Fibroblast of lung (primary cell): ENCODE results near the gene MEIS2. TPM values are rescaled to one million over a fixed set of nuclear protein-coding genes. Genes with fewer than 3 reads are reported as not detected.

ENCODE experiments used
- DNase-seq, 2 donors: peaks; one replicate each; pipeline versions ENCODE4 v3.0.0 to v3.0.0-alpha.2; 2010; ENCODE audit warnings: low read depth in 2 of 2
- H2AFZ ChIP-seq: 2 replicates; pipeline ENCODE4 v1.5.1; 2012; ENCODE audit warnings: low read length, control low read depth, inconsistent platforms
- H3K27ac ChIP-seq: 2 replicates; pipeline ENCODE4 v1.5.1; 2011; ENCODE audit warnings: low read length, control low read depth; ENCODE audit not compliant: insufficient read depth
- H3K27me3 ChIP-seq: 2 replicates; pipeline ENCODE4 v1.5.1; 2011; ENCODE audit warnings: mild to moderate bottlenecking, low read length; ENCODE audit not compliant: control insufficient read depth, insufficient read depth
- H3K36me3 ChIP-seq: 2 replicates; pipeline ENCODE4 v1.5.1; 2011; ENCODE audit warnings: low read length; ENCODE audit not compliant: control insufficient read depth, insufficient read depth
- H3K4me1 ChIP-seq: 2 replicates; pipeline ENCODE4 v1.5.1; 2011; ENCODE audit warnings: low read length; ENCODE audit not compliant: control insufficient read depth, insufficient read depth; ENCODE audit errors: extremely low read depth
- H3K4me2 ChIP-seq: 2 replicates; pipeline ENCODE4 v1.5.1; 2011; ENCODE audit warnings: low read length, control low read depth; ENCODE audit not compliant: insufficient read depth; ENCODE audit errors: extremely low read depth
- H3K4me3 ChIP-seq, 4 experiments: fragments of 200-600 bp in 1 of 4; sonication (generic) in 1 of 4; replicated peaks in 1 of 4; 2 replicates each; pipeline ENCODE4 v1.5.1; 2011 to 2016; ENCODE audit warnings: low read length in 4 of 4, low read depth in 3 of 4, mild to moderate bottlenecking in 3 of 4, control low read depth in 2 of 4, inconsistent platforms in 1 of 4, mixed read lengths in 1 of 4; ENCODE audit not compliant: insufficient read depth in 1 of 4; ENCODE audit errors: control extremely low read depth in 1 of 4
- H3K79me2 ChIP-seq: 2 replicates; pipeline ENCODE4 v1.5.1; 2012; ENCODE audit warnings: mild to moderate bottlenecking, low read length, inconsistent platforms; ENCODE audit not compliant: control insufficient read depth, insufficient read depth
- H3K9ac ChIP-seq: 2 replicates; pipeline ENCODE4 v1.5.1; 2011; ENCODE audit warnings: mild to moderate bottlenecking, low read length, control low read depth; ENCODE audit not compliant: insufficient read depth
- H3K9me3 ChIP-seq: 2 replicates; pipeline ENCODE4 v1.5.1; 2012; ENCODE audit warnings: low read depth, low read length; ENCODE audit not compliant: control insufficient read depth, insufficient read depth
- H4K20me1 ChIP-seq: 2 replicates; pipeline ENCODE4 v1.5.1; 2011; ENCODE audit warnings: low read length; ENCODE audit not compliant: control insufficient read depth, insufficient read depth; ENCODE audit errors: extremely low read depth
- EZH2 ChIP-seq: IDR thresholded peaks from 2 replicates; pipeline ENCODE4 v1.5.1; 2012; ENCODE audit warnings: low read length, control low read depth, mild to moderate bottlenecking; ENCODE audit errors: missing control alignments
- polyA plus RNA-seq, 2 donors: library from polyadenylated mRNA; depleted of rRNA in 1 of 2; stranded (reverse) in 1 of 2; unstranded in 1 of 2; fragments of >200 nt; gene quantifications; 2 replicates each; pipeline ENCODE4 v1.2.1, GENCODE V29; 2011 to 2012; ENCODE audit warnings: missing spikeins in 1 of 2
- total RNA-seq: library from RNA; depleted of rRNA; stranded (reverse); fragments of >200 nt; gene quantifications from 2 replicates; pipeline ENCODE4 v1.2.1, GENCODE V29; 2014
- TF ChIP-seq, protein P1 (sequence below), 2 donors: IDR thresholded peaks in 1 of 2; conservative IDR thresholded peaks in 1 of 2; 1 replicate in 1 of 2; 2 replicates in 1 of 2; pipeline ENCODE4 v1.5.1; 2011 to 2012; ENCODE audit warnings: low read length in 2 of 2, control low read depth in 1 of 2, inconsistent platforms in 1 of 2, low read depth in 1 of 2, mild to moderate bottlenecking in 1 of 2

Gene MEIS2
- total and polyA plus RNA-seq, 2 donors (not counting 1 experiment from before 2014, with no cell fraction given), result 31.0 to 37.1 TPM

DNA sequence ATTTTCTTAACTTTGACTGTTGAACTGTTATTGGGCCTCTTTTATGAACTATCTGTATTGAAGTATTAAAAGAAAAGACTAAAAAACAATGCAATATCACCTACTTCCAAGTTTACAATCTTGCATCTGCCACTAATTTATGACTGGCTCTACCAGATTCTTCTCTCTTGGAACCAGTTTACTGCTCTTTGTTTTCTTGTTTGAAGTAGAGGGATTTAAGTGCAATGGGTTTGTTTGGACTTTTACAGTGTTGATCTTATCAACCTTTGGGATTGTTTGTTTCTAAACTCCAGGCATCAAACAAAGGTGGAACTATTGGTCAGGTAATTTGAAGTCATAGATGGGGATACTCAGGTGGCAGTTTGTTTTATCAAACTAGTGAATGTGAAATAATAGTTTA, 43.0 kb upstream of the MEIS2 start:
- no peaks in the 10 kb centered on the region for H3K4me1 ChIP-seq
- no peak for DNase-seq
- H3K27me3 ChIP-seq, result no peaks in the 10 kb centered on the region
- no peak overlapping the region for H3K9ac ChIP-seq
- no peak overlapping the region for H2AFZ ChIP-seq
- H3K36me3 ChIP-seq, result no peaks in the 10 kb centered on the region
- H3K4me3 ChIP-seq, result no peak overlapping the region
- TF ChIP-seq, protein P1, sequence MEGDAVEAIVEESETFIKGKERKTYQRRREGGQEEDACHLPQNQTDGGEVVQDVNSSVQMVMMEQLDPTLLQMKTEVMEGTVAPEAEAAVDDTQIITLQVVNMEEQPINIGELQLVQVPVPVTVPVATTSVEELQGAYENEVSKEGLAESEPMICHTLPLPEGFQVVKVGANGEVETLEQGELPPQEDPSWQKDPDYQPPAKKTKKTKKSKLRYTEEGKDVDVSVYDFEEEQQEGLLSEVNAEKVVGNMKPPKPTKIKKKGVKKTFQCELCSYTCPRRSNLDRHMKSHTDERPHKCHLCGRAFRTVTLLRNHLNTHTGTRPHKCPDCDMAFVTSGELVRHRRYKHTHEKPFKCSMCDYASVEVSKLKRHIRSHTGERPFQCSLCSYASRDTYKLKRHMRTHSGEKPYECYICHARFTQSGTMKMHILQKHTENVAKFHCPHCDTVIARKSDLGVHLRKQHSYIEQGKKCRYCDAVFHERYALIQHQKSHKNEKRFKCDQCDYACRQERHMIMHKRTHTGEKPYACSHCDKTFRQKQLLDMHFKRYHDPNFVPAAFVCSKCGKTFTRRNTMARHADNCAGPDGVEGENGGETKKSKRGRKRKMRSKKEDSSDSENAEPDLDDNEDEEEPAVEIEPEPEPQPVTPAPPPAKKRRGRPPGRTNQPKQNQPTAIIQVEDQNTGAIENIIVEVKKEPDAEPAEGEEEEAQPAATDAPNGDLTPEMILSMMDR (conservative IDR thresholded peaks at IDR 0.05 in 1 of 2, IDR thresholded peaks at IDR 0.05 in 1 of 2; ENCODE audit: low read depth in 1 of 2, low read length in 2 of 2), result no peak
- no peak for TF ChIP-seq EZH2
- no peak overlapping the region for H3K27ac ChIP-seq
- H3K79me2 ChIP-seq, result no peaks in the 10 kb centered on the region
- no peaks in the 10 kb centered on the region for H4K20me1 ChIP-seq
- no peaks in the 10 kb centered on the region for H3K9me3 ChIP-seq
- H3K4me2 ChIP-seq, result no peak overlapping the region

DNA sequence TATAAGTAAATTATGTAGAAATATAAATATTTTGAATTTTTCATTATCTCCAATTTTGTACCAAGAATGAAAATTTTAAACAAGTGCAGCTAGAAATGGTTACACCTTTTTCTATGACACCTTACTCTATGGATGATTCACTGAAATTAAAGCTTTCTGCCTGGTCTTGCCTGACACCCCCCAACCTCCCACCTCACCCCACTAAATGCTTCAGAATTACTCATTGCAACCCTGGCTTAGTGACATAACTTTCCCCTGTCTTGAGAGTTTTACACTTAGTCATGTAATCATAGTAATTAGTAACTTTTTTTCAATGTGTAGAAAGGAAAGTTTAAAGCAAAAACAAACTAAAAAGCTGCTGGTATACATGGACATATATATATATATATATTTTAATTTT, 42.0 kb upstream of the MEIS2 start:
- TF ChIP-seq, protein P1 (conservative IDR thresholded peaks at IDR 0.05 in 1 of 2, IDR thresholded peaks at IDR 0.05 in 1 of 2; ENCODE audit: low read depth in 1 of 2, low read length in 2 of 2), result no peak
- no peak for TF ChIP-seq EZH2
- Histone ChIP-seq H3K4me1 (no peaks in the 10 kb centered on the region), H4K20me1 (no peaks in the 10 kb centered on the region), H3K4me3 (no peak overlapping the region), H3K9ac (no peak overlapping the region), H3K9me3 (no peaks in the 10 kb centered on the region), H3K79me2 (no peaks in the 10 kb centered on the region), H3K4me2 (no peak overlapping the region), H2AFZ (no peak overlapping the region), H3K27ac (no peak overlapping the region), H3K36me3 (no peaks in the 10 kb centered on the region), H3K27me3 (no peaks in the 10 kb centered on the region)
- peak in 1 of 2 donors; percentile 13 for DNase-seq

DNA sequence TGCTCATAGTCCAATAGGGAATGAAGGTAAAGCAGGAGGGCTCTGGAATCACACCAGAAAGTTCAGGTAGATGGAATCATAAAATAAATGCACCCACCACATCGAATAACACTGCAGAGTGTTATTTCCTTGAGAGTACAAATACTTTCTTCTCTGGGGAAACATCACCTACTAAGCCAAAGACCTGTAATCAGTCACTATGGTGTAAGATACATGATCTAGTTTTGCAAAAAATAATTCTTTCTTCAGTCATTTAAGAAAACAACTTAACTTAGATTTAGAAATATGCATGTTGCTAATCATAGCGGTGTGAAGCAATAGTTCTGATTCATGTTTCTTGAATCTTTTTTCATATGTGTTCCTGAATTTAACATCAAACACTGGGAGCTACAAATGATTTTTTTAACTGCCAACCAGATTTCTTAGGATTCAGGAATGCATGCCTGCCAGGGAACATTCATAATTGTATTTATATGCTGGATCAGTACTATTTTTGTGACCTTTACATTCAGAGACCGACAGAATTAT, 40.2 kb upstream of the MEIS2 start:
- Histone ChIP-seq H3K9me3 (no peaks in the 10 kb centered on the region), H3K4me2 (no peak overlapping the region), H3K9ac (no peak overlapping the region), H2AFZ (no peak overlapping the region), H3K27ac (no peak overlapping the region), H3K4me3 (no peak overlapping the region), H3K79me2 (no peaks in the 10 kb centered on the region), H4K20me1 (no peaks in the 10 kb centered on the region), H3K27me3 (no peaks in the 10 kb centered on the region), H3K4me1 (no peaks in the 10 kb centered on the region), H3K36me3 (no peaks in the 10 kb centered on the region)
- peak in 1 of 2 donors; percentile 32 for DNase-seq
- no peak for TF ChIP-seq EZH2
- TF ChIP-seq, protein P1 (conservative IDR thresholded peaks at IDR 0.05 in 1 of 2, IDR thresholded peaks at IDR 0.05 in 1 of 2; ENCODE audit: low read depth in 1 of 2, low read length in 2 of 2), result no peak
